ENCODE measurements around the gene PTPRG.

The PTPRG gene

DNA sequence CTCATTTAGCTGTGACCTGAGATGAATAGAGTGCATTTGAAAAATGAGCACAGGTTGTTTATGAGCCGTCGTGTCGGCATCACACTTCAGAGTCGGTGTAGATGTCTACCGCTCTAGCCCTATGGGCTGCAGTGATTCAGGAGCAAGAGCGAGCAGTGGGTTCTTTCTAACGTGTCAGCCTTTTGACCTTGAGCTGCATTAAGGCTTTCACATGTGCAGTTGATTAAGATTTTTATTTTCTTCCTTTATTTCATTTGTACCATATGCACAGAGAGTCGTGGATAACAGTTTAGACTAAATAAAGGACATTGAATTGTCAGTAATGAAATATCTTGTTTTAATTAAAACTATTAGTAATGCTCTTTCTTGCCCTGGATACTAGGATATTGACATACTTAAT lies 368.2 kb downstream of the PTPRG start:
- no peak overlapping the region for H3K27ac ChIP-seq
- TF ChIP-seq, protein P1, sequence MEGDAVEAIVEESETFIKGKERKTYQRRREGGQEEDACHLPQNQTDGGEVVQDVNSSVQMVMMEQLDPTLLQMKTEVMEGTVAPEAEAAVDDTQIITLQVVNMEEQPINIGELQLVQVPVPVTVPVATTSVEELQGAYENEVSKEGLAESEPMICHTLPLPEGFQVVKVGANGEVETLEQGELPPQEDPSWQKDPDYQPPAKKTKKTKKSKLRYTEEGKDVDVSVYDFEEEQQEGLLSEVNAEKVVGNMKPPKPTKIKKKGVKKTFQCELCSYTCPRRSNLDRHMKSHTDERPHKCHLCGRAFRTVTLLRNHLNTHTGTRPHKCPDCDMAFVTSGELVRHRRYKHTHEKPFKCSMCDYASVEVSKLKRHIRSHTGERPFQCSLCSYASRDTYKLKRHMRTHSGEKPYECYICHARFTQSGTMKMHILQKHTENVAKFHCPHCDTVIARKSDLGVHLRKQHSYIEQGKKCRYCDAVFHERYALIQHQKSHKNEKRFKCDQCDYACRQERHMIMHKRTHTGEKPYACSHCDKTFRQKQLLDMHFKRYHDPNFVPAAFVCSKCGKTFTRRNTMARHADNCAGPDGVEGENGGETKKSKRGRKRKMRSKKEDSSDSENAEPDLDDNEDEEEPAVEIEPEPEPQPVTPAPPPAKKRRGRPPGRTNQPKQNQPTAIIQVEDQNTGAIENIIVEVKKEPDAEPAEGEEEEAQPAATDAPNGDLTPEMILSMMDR (conservative IDR thresholded peaks at IDR 0.05) = no peak

DNA sequence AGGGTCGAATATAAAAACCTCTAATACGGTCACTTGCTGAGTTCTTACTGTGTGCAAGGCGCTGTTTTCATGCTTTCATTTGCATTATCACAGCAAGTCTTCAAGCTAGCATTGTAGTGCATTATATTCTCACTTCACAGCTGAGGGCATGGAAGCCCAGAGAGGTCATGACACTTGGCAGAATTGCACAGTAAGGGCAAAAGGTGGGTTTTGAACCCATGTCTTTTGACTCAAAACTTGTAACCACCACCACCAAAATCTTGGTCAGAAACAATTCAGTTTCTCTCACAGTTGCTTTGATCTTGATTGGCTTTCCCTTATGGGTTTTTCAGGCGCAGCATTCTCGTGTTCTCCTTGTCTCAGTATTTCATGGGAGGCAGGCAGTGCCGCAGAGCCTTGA lies 371.1 kb downstream of the PTPRG start:
- H3K27ac ChIP-seq = no peak overlapping the region
- TF ChIP-seq, protein P1 (conservative IDR thresholded peaks at IDR 0.05) = no peak

DNA sequence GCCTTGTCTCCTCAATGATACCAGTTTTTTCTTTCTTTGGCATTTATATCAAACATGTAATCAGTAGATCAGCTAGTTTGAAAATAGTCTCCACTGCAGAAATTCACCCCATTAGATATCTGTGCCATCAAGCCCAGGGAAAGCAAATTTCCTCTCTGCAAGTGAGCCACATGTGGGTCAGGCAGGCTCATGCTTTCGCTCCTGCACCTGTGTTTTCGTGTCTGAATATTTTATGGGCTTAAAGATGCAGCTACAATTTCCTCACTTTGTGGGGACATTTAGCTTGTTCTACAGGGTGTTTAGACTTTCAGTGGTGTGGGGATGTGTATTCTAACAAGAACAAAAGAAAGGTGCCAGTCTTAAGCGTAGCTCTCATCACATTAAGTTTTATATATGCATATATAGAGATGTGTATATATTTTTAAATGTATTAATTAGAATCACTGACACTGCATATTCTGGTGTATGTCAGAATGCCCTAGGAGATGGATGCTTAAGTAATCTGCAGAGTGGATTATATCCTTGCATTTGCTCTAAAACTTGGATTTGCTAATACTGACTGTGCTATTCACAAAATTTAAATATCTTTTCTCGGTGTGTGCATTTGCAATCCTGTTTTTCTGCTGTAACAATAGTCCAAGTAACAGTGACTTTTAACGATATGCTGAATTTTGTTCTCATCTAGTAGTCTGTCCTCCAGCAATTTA lies 372.6 kb downstream of the PTPRG start:
- TF ChIP-seq, protein P1 (conservative IDR thresholded peaks at IDR 0.05) = no peak

DNA sequence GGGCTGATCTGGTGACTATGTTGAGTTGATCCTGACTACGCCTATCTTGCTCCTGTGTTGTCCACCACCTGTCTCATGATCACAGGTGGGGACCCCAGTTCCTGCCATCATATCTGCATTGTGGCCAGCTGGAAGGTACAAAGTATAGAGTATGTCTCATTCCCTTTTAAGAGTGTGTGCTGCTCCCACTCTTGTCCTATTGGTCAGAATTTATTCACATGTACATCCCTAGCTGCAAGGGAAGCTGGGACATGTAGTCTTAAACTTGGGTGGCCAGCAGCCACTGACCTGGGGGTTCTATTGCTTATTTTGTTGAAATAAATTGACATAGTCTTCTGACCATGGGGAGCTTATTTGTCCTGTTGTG lies 373.1 kb downstream of the PTPRG start:
- no peak overlapping the region for H3K27ac ChIP-seq
- TF ChIP-seq, protein P1 (conservative IDR thresholded peaks at IDR 0.05) = no peak

More for the DNA sequence above, 372.6 kb downstream of the PTPRG start:
- no peak overlapping the region for H3K27ac ChIP-seq

DNA sequence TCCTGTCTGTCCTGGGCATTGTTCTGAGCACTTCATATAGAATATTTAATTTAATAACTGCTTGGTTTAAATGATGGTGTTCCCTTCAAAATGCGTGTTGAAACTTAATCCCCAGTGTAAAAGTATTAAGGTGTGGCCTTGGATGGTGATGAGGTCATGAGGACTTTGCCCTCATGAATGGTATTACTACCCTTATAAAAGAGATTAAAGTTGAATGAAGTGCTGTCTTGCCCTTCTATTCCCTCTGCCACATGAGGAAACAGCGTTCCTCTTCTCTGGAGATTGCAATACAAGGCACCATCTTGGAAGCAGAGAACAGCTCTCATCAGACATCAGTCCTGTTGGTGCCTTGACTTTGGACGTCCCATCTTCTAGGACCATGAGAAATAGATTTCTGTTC lies 374.4 kb downstream of the PTPRG start:
- TF ChIP-seq, protein P1 (conservative IDR thresholded peaks at IDR 0.05) = no peak
- no peak overlapping the region for H3K27ac ChIP-seq

DNA sequence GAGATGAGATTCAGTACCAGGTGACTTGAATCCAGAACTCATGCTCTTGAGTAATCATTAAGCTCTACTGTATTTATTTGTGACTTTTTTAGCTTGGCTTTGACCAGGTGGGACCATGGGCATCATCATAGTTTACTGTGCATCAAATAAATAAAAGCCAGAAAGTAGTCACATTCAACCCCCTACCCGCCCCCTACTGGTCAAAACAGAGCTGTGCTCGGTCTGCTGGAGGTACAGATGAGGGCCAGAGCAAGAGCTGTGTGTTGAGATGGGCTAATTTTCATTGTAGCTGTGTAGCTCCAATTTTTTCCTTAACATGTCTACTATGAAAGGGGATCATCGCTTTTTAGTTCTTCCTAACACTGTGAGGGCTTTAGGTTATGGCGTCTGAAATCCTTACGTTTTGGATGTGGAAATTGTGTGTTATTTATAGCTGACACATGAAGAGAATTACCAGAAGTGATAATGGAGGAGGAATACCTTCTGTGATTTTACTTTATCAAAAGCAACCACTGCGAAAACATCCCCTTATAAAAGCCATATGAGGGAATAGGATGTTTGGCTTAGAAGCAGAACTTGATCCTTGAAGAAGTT lies 375.1 kb downstream of the PTPRG start:
- TF ChIP-seq, protein P1 (conservative IDR thresholded peaks at IDR 0.05) = peak; percentile 52
- no peak overlapping the region for H3K27ac ChIP-seq

DNA sequence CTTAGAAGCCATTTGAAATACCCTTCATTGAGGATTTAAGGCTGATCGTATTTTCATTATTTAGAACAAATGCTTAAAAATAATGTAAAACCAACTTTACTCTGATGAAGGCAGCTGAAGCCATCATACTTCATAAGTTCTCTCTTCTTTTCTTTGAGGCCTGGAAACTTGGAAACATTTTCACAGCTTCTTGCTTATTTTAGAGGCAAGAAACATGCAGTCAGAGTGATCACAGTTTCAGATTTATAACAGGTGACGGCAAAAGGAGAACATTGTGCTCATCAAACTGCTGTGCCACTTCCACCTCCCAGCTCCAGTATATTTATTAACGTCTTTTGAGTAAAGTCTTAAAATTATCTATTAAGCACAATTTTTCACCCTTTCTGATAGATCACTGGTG lies 376.1 kb downstream of the PTPRG start:
- TF ChIP-seq, protein P1 (conservative IDR thresholded peaks at IDR 0.05) = no peak
- no peak overlapping the region for H3K27ac ChIP-seq

Measured in VCaP (cell line).